SHP77 (cell line): ENCODE data around the gene NBAS.
"Not testable (repeated sequence)": the region's sequence is repeated elsewhere in the genome, so short reads cannot be mapped to it uniquely, and the experiment has no call there.

Experiments
- DNase-seq, 2 experiments: peaks; one replicate each; lab custom pipeline; 2025; lab: John Stamatoyannopoulos, UW

NBAS gene

GRCh38 chr2:15527074-15527739 is 33.9 kb downstream of the NBAS start:
- no peak for DNase-seq

- no peak for DNase-seq
Measured at GRCh38 chr2:15521641-15522181, 39.4 kb downstream of the NBAS start.

GRCh38 chr2:15520346-15520745 is 40.8 kb downstream of the NBAS start:
- DNase-seq = no peak

- not testable (repeated sequence) for DNase-seq
Measured at GRCh38 chr2:15518759-15519158, 42.4 kb downstream of the NBAS start.

- DNase-seq = no peak
Measured at GRCh38 chr2:15517793-15518192, 43.3 kb downstream of the NBAS start.

- no peak for DNase-seq
Measured at GRCh38 chr2:15511686-15512085, 49.4 kb downstream of the NBAS start.

GRCh38 chr2:15510552-15510951 is 50.6 kb downstream of the NBAS start:
- no peak for DNase-seq

GRCh38 chr2:15510131-15510530 is 51.0 kb downstream of the NBAS start:
- no peak for DNase-seq

- DNase-seq = no peak
Measured at GRCh38 chr2:15507697-15508096, 53.4 kb downstream of the NBAS start.

- DNase-seq = no peak
Measured at GRCh38 chr2:15507061-15507460, 54.1 kb downstream of the NBAS start.

GRCh38 chr2:15506229-15506819 is 54.8 kb downstream of the NBAS start:
- DNase-seq = no peak

GRCh38 chr2:15504882-15505663 is 56.1 kb downstream of the NBAS start:
- DNase-seq = no peak

GRCh38 chr2:15499251-15499650 is 61.9 kb downstream of the NBAS start:
- DNase-seq = not testable (repeated sequence)

GRCh38 chr2:15498554-15498953 is 62.6 kb downstream of the NBAS start:
- DNase-seq = no peak

- no peak for DNase-seq
Measured at GRCh38 chr2:15494877-15495276, 66.3 kb downstream of the NBAS start.

- no peak for DNase-seq
Measured at GRCh38 chr2:15492773-15493325, 68.3 kb downstream of the NBAS start.

- no peak for DNase-seq
Measured at GRCh38 chr2:15486770-15487169, 74.4 kb downstream of the NBAS start.

- DNase-seq = no peak
Measured at GRCh38 chr2:15485949-15486348, 75.2 kb downstream of the NBAS start.

- DNase-seq = no peak
Measured at GRCh38 chr2:15481000-15481399, 80.1 kb downstream of the NBAS start.

- DNase-seq = no peak
Measured at GRCh38 chr2:15480552-15480951, 80.6 kb downstream of the NBAS start.

- DNase-seq = no peak
Measured at GRCh38 chr2:15472876-15473275, 88.3 kb downstream of the NBAS start.

GRCh38 chr2:15472133-15472532 is 89.0 kb downstream of the NBAS start:
- no peak for DNase-seq

GRCh38 chr2:15471606-15472005 is 89.5 kb downstream of the NBAS start:
- no peak for DNase-seq
